GM21423 (cell line): ENCODE measurements around the gene DIO1.
"Not testable (repeated sequence)": the region's sequence is repeated elsewhere in the genome, so short reads cannot be mapped to it uniquely, and the experiment has no call there.

Experiments
- ATAC-seq: cut with Tn5 transposase; IDR thresholded peaks from one replicate; pipeline ENCODE4 v1.9.1; 2021; ENCODE audit warnings: mild to moderate bottlenecking, moderate library complexity; ENCODE audit not compliant: unreplicated experiment

The DIO1 gene

DNA sequence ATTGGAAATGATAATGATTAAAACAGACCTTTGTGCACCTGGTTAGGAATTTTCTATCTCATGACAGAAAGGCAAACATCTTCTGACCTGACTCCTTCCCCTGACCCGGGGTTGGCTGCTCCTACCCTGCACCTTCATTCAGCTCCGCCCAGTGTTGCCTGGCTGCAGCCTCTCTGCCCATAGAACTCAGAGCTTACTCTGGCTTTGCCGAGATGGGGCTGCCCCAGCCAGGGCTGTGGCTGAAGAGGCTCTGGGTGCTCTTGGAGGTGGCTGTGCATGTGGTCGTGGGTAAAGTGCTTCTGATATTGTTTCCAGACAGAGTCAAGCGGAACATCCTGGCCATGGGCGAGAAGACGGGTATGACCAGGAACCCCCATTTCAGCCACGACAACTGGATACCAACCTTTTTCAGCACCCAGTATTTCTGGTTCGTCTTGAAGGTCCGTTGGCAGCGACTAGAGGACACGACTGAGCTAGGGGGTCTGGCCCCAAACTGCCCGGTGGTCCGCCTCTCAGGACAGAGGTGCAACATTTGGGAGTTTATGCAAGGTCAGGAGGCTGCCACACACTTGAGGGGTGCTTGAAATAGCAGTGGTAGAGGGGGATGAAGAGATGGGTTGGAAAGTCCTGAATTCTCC, at the start of gene DIO1:
Gene DIO1, plus strand, starts transcription at position 189 of the 638 bp plus-strand sequence. Its CDS starts 24 bp downstream, at position 213.
- ATAC-seq = no peak

- no peak for ATAC-seq
Observed at GRCh38 chr1:53847980-53848379, 46.0 kb upstream of the DIO1 start.

DNA sequence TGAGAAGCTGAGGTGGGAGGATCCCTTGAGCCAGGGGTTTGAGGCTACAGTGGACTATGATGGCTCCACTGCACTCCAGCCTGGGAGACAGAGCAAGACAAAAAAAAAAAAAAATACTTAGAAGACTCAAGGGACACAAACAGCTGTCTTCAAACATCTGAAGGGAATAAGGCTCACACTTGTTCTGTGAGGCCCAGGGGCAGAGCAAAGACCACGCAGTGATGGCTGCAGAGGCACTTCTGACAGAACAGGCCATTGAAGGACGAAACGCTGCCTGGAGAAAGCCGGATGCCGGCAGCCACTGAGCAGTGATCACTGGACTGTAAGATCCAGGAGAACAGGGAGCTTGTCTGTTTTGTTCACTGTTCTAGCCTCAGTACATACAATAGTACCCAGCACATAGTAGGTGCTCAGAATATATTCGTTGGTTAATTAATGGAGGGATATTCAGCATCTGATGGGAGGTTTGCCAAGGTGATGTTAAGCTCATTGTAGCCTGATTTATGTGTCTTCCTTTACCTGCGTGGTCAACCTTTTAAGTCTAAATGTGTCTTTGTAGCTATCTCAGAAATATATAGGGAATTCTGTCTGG, 43.8 kb upstream of the DIO1 start:
- no peak for ATAC-seq

DNA sequence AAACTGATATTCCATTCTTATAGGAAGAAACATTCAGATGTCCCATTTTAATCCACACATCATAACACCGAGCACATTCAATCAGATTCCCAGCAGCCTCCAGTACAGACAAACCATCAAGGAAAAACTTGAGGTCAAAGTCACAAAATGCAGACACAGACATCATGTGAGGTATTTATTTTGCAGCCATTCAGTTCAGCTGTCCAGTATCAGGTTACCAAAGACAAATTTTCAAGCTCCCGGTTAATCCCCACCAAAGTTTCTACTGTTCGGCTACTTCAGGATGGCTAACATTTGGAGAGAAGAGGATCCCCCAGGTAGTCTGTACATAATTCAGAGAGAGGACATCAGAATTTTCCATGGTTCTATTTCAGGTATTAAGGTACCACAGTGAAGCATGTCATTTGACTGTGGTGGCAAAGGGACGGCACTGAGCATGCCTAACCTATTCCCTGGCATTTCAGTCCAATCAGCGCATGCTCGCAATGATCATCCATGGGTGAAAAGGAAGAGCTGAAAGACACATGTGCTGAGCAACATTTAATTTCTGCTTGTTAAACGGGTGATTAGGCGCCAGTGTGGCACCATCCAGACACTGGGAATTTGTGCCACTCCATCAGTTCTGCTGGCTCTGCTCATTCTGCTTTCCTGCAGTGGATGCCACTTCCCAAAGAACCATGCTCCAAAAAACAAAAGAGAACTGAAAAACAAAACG, 42.3 kb upstream of the DIO1 start:
- ATAC-seq = no peak

DNA sequence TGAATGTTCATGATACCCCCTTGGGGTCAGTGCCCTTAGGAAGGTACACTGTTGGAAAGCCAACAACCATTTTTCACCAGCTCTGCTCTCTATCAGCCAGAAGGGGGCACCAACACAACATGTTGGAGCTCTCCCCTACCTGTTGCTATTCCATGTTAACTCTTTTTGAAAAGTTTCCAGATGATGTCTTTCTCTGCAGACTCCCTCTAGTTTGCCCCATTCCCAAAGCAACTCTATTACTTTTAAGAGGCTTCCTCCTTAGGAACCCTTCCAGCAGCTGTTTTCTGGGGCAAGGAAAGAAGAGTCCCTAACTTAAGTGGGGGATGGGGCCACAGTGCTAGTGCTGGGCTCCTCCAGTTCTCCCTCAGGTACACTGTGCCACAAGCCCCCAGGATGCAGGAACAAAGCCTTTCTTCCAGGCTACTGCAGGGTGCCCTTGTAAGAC, 33.0 kb upstream of the DIO1 start:
- no peak for ATAC-seq

DNA sequence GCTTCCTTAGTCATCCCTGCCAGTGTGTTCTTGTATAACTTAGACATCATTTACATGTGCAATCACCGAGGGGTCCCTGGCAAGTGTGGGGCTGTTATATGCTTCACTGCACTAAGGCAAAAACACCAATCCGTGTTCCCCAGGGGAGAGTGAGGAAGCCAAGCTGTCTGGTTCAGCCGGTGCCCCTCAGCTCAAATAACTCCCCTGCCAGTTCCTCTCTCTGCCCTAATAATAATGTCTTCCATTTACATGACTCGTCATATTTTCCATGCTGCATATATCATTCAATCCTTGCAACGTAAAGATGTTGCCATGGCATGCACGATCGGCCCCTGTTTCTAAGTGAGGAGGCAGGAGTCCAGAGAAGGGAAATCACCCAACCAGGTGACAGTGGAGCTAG, 31.5 kb upstream of the DIO1 start:
- ATAC-seq = no peak

- no peak for ATAC-seq
Observed at GRCh38 chr1:53868565-53868964, 25.4 kb upstream of the DIO1 start.

DNA sequence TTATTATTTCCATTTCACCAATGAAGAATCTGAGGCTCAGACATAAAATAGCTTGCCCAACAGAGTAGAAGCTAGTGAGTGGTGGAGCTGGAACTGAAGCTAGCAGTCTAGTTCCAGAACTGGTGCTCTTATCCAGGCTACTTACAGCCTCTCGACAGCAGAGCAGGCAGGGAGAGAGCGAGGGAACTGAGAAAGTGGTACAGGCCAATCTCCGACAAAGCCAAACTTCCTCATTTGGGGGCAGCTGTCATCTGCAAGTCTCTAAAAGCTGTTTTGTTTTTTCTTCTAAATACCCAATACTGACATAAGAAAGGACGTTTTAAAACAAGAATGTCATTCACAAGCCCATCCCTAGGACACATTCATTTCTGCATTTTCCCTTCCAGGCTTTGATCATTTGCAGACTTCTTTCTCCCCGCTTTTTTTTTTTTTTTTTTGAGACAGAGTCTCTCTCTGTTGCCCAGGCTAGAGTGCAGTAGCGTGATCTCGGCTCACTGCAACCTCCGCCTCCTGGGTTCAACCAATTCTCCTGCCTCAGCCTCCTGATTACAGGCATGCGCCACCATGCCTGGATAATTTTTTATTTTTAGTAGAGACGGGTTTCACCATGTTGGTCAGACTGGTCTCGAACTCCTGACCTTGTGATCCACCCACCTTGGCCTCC, 24.4 kb upstream of the DIO1 start:
- ATAC-seq = no peak

DNA sequence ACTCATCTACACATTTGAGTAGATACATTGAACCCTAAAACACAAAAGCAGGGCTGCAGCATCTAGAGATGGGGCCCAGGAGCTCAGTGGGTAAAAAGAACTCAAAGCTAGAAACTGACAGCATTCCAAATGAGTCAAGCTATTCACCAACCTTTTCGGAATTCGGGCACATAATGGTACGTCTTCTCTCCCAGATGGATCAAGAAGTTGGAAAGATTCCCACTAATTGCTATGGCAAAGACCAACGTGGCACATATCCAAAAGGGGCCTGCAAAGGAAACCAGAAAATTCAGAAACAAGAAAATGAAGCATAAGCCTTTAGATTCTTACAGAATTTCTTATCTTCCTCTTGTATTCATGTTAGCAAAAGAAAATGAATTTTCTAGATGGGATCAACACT, 22.8 kb upstream of the DIO1 start:
- ATAC-seq = no peak

DNA sequence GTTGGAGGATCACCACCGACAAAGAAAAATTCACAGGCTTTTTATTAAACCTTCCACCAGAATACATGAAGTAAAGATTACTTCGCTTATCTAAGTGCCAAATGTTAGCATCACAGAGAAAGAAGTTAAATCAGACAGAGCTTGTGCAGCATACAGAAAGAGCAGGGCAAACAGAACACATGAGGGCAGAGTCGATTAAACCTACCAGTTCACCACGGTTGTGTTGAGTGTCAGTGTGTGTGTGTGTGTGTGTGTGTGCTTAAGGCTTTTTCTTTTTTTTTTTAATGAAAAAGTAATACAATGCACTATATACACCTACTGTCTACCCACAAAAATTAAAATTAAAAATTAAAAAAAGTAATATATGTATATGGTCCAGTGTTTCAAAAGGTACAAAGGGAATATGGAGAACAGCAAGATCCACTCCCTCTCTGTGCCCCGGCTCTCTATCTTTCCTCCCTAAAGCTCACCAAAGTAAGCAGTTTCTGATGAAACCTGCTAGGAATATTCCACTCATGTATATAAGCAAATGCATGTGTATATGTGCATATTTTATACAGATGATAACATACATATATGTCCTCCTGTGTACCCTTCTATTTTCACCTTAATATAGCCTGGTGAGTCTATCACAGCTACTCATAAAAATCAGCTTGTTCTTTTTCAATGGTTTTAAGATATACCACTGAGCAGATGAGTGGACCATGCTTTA, 22.1 kb upstream of the DIO1 start:
- no peak for ATAC-seq

DNA sequence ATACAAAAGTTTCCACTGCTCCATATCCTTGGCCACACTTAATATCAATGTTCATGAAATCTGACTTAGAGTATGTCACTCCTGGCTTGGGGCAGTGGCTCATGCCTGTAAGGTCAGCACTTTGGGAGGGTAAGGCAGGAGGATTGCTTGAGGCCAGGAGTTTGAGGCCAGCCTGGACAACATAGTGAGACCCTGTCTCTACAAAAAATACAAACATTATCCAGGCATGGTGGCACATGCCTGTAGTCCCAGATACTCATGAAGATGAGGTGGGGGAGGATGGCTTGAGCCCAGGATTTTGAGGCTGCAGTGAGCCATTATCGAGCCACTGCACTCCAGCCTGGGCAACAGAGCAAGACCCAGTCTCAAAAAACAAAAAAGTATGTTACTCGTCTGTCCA, 18.8 kb upstream of the DIO1 start:
- ATAC-seq = not testable (repeated sequence)

DNA sequence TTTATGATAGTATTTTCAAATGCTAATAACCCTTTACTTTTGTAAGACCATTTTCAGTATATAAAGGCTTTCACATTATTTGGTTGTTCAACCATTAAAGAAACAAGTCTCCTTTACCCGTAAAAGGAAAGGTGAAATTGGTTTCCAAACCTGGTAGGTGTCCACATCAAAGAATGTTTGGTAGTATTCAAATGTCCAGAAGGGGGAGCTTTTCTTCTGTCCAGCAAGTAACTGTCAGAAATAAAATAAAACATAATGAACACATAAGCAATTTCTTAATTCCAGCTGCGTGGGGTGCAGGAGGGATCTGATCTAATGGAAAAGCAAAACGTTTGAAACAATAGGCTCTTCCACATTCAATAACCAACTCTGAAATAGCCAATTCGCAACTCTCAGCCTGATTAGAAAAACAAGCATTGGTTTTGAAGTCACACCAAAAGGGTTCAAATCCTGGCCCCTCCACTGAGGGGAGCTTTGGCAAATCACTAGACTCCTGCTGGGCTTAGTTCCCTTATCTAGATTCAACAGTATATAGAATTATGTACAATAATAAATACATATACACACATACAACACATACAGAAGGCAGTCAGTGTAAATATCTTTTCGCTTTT, 15.4 kb upstream of the DIO1 start:
- no peak for ATAC-seq

DNA sequence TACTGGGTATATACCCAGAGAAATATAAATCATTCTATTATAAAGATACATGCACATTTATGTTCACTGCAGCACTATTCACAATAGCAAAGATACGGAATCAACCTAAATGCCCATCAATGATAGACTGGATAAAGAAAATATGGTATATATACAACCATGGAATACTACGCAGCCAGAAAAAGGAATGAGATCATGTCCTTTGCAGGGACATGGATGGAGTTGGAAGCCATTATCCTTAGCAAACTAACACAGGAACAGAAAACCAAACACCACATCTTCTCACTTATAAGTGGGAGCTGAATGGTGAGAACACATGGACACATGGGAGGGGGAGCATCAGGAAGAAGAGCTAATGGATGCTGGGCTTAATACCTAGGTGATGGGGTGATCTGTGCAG, 12.1 kb upstream of the DIO1 start:
- not testable (repeated sequence) for ATAC-seq

GRCh38 chr1:53883600-53883999, 10.4 kb upstream of the DIO1 start:
- not testable (repeated sequence) for ATAC-seq

DNA sequence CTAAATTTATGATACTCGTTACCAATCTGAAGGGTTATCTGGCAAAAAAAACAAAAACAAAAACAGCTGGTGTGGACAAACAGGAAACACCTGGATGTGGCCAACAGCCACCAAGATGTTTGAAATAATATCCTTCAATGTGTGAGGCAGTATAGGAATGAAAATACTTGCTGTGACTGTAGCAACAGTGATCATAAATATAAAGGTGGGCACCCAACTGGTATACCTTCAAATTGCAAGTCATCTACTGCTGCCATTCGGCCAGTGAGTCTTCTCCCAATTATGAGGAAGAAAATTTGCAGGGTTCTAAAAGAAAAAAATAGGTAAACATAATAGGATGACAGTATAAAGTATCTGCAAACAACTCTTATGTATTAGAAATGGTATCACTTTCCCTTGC, 5.3 kb upstream of the DIO1 start:
- ATAC-seq = no peak

DNA sequence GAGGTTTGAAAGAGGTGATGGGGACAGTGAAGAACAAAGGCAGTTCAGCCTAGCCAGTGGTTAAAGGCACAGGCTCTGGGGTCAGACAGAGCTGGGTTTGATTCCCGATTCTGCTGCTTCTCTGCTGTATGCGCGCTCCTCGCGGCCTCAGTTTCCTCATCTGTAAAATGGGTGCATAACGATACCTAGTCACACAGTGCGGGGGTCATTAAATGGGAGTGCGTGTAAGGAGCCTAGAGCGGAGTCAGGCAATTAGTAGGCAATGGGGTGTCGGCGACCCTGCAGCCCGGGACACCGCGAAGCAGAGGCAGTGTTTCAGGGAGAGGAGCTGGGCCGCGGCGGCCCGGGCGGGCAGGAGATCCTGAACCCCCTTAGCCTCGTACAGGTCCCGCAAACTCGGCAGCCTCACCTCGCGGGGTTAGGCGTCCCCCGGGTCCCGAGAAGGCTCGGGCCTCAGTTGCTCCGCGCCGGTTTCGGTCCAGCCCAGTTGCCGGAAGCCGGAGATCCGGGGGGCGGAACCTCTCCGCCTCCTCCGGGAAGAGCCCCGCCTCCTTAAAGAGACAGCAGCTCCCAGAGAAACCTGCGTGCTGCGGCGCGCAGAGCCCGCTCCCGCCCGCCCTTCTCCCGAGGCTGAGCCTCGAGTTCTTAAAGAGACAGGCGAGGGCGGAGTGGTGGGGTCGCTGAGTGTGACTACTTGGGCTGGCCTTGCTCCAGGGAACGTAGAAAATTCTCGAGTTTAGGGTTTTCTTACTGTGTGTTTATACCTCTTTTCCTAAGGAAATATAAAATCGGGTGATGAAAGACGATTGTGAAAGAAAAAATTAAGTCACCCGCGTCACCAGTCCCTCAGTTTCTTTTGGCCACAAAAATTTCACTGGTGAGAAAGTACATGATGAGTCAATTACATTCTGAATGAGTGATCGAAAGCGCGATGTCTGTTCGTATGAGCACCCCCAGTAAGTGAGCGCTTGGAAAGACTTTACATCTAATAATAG, 4.4 kb upstream of the DIO1 start, which contains the start of gene YIPF1:
Gene YIPF1, minus strand, starts transcription at position 494 of the 995 bp plus-strand sequence. CDS start 860 bp downstream, outside the sequence.
- peak; percentile 85 for ATAC-seq

- ATAC-seq = no peak
Observed at GRCh38 chr1:53890522-53890941, 3.5 kb upstream of the DIO1 start.

- ATAC-seq = no peak
Observed at GRCh38 chr1:53891018-53891417, 3.0 kb upstream of the DIO1 start.

DNA sequence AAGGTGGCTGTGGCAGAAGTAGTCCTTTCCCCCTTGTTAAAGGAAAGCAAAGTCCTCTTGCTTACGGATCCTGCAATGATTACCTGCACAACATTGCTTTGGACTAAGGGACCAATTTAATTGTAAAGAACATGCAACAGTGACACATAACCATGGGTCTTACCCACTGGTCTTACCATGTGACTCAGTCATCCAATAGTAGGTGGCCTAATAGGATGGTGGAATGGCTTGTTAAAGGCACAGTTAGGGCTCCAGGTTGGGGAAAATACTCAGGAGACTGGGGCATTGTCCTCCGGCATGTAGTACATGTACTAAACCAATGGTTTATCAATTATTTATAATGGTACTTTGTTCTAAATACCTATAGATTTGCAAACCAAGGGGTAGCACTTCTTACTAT, 2.3 kb upstream of the DIO1 start:
- no peak for ATAC-seq
